Colonic mucosa (tissue), 4 donors: ENCODE measurements around the gene BMS1. TPM values are rescaled to one million over a fixed set of nuclear protein-coding genes. Genes with fewer than 3 reads are reported as not detected.
"Not testable (repeated sequence)": the region's sequence is repeated elsewhere in the genome, so short reads cannot be mapped to it uniquely, and the experiment has no call there.

Experiments
- DNase-seq: peaks from one replicate; pipeline ENCODE4 v3.0.0-alpha.2; 2020
- H3K27ac ChIP-seq: fragments of 200-600 bp; one replicate; pipeline ENCODE4 v1.8.0; 2021
- H3K27me3 ChIP-seq: fragments of 200-600 bp; one replicate; pipeline ENCODE4 v1.8.0; 2021
- H3K36me3 ChIP-seq: fragments of 200-600 bp; one replicate; pipeline ENCODE4 v1.8.0; 2021
- H3K4me1 ChIP-seq: fragments of 200-600 bp; one replicate; pipeline ENCODE4 v1.8.0; 2021; ENCODE audit warnings: mild to moderate bottlenecking
- H3K4me3 ChIP-seq: fragments of 200-600 bp; one replicate; pipeline ENCODE4 v1.8.0; 2021
- H3K9ac ChIP-seq, 2 donors: one replicate each; pipeline ENCODE4 v1.7.0; 2013; ENCODE audit warnings: control low read depth in 2 of 2, low read depth in 2 of 2, low read length in 2 of 2
- H3K9me3 ChIP-seq: fragments of 200-600 bp; one replicate; pipeline ENCODE4 v1.8.0; 2021
- CTCF ChIP-seq: fragments of 200-600 bp; IDR thresholded peaks from one replicate; pipeline ENCODE4 v1.8.0; 2022; ENCODE audit warnings: antibody characterized with exemption, mild to moderate bottlenecking
- intact Hi-C: fragments of 100-400 bp; cut with DNase I; formaldehyde crosslinking; loops from one replicate; pipeline ENCODE4 v1.14.1; 2022
- total RNA-seq, 2 donors: library from RNA; stranded (reverse); fragmentation: NEBNext Ultra II Directional in 1 of 2; extraction: Animal tissue kit (Norgen Biotek cat#: 25700) in 1 of 2; gene quantifications; one replicate each; pipeline ENCODE4 v1.2.1, GENCODE V29; 2021
- donor health status: healthy.
- donor health status: DM: no; HTN: no; CAD: no.
- donor health status: DM: no; HTN: no; CAD: no.

The BMS1 gene
- total RNA-seq, 2 donors from 2014 or later, result 11.4 to 14.6 TPM

DNA sequence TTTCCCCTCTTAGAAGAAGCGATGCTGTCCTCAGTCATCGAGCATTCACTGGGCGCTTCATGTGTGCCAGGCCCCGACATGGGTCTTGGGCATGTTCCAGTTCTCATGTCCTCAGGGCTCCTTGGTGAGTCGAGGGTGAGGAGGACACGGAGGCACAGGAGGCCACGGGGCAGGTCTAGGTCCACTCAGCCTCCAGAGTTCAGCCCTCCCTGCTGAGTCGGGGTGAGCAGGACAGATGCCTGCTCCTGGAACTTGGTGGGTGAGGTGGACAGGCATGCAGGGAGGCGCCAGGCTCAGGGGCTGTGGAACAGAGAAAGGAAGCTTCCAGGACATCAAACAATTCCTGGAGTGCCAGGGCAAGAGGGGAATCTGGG lies 87.4 kb downstream of the BMS1 start:
- no peak for TF ChIP-seq CTCF
- H3K4me3 ChIP-seq, result no peak overlapping the region
- H3K9ac ChIP-seq, result no peak overlapping the region
- peaks cover 8% of the 10 kb centered on the region for H3K27me3 ChIP-seq
- no peak overlapping the region for H3K27ac ChIP-seq
- H3K9me3 ChIP-seq, result no peaks in the 10 kb centered on the region
- no peak for DNase-seq
- peaks cover 5% of the 10 kb centered on the region for H3K4me1 ChIP-seq
- no peaks in the 10 kb centered on the region for H3K36me3 ChIP-seq
- intact Hi-C loops, result no loop called here

GRCh38 chr10:42871138-42871641 lies 88.6 kb downstream of the BMS1 start:
- H3K4me1 ChIP-seq, H3K27me3 ChIP-seq, H3K4me3 ChIP-seq, H3K27ac ChIP-seq, DNase-seq, H3K9ac ChIP-seq, intact Hi-C loops, H3K36me3 ChIP-seq, H3K9me3 ChIP-seq: not testable (repeated sequence)

DNA sequence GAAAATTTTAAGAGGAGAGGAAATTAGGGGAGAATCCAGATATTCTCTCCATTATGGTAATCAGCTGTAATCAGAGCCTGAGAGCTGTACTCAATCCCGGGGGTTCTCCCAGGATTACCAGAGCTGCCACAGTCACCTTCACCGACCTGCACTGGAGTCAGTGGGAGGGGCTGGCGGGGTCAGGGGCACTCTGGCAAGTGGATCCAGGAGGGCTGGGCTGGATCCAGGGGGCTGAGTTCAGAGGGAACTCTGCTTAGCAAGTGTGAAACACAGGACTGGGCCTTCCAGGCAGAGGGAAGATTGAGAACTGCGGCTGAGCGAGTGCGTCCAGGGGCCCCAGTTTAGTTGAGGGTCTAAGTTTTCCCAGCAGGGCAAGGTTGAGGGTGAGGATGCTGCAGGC lies 89.2 kb downstream of the BMS1 start:
- H3K4me1 ChIP-seq, result no peaks in the 10 kb centered on the region
- no peak for TF ChIP-seq CTCF
- intact Hi-C loops, result no loop called here
- no peaks in the 10 kb centered on the region for H3K9me3 ChIP-seq
- H3K4me3 ChIP-seq, result no peak overlapping the region
- no peaks in the 10 kb centered on the region for H3K27me3 ChIP-seq
- no peaks in the 10 kb centered on the region for H3K36me3 ChIP-seq
- DNase-seq, result no peak
- H3K9ac ChIP-seq, result no peak overlapping the region
- no peak overlapping the region for H3K27ac ChIP-seq

DNA sequence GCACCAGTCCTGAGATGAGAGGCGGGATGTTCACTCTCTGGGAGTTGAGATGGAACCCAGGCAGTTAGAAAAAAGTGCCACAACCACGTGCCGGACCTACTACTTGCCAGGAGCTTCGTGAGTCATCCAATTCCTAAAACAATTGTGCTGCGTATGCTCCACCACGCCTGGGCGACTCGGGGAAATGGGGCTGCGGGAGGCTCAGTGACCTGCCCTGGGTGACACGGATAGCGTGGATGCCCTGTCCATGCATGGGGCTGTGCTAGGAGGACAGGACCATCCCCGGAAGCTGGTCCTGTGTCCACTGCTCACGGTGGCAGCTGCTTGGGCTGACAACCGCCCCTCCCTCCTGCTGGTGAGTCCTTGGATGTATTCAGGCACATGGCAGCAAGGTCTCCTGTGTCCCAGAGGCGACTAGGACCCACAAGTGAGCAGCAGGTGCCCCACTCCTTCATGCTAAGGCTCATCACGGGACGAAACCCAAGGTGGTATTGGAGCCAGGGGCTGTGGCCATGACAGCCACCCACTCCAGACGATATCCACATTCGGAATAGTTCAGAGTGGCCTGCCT lies 90.4 kb downstream of the BMS1 start:
- Histone ChIP-seq H3K36me3 (no peaks in the 10 kb centered on the region), H3K27me3 (no peaks in the 10 kb centered on the region), H3K9ac (no peak overlapping the region), H3K9me3 (no peaks in the 10 kb centered on the region), H3K4me3 (no peak overlapping the region), H3K27ac (no peak overlapping the region), H3K4me1 (no peaks in the 10 kb centered on the region)
- TF ChIP-seq CTCF, result no peak
- DNase-seq, result no peak
- intact Hi-C loops, result no loop called here

- H3K9ac ChIP-seq, result no peak overlapping the region
- intact Hi-C loops, result no loop called here
- DNase-seq, result no peak
- H3K9me3 ChIP-seq, result no peaks in the 10 kb centered on the region
- TF ChIP-seq CTCF, result no peak
- H3K27ac ChIP-seq, result no peak overlapping the region
- no peaks in the 10 kb centered on the region for H3K36me3 ChIP-seq
- H3K4me1 ChIP-seq, result no peaks in the 10 kb centered on the region
- H3K27me3 ChIP-seq, result no peaks in the 10 kb centered on the region
- H3K4me3 ChIP-seq, result no peak overlapping the region
Observed at GRCh38 chr10:42874713-42875387, 92.3 kb downstream of the BMS1 start.

DNA sequence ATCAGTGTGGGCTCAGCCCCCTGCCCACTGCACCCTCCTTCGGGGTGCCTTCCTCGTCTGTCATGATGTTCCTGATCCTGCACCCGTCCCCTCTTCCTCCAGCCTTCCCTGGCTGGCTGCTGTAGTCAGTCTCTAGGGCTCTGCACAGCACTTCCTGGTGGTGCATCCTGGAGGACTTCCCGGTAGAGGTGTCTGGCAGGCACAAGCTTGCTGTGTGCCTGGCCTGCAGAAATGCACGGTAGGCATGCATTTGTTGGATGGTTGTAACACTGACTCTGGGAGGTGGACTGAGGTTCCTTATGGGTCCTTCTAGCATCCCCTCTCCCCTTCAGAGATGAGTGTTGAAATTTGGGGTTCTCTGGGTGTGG lies 92.8 kb downstream of the BMS1 start:
- H3K9me3 ChIP-seq, result no peaks in the 10 kb centered on the region
- no peaks in the 10 kb centered on the region for H3K36me3 ChIP-seq
- DNase-seq, result no peak
- H3K9ac ChIP-seq, result no peak overlapping the region
- TF ChIP-seq CTCF, result no peak
- no peaks in the 10 kb centered on the region for H3K27me3 ChIP-seq
- no peak overlapping the region for H3K4me3 ChIP-seq
- intact Hi-C loops, result no loop called here
- no peaks in the 10 kb centered on the region for H3K4me1 ChIP-seq
- H3K27ac ChIP-seq, result no peak overlapping the region
